Measurements from ENCODE around the gene PRELID3B. TPM values are rescaled to one million over a fixed set of nuclear protein-coding genes. Genes with fewer than 3 reads are reported as not detected.
A peak's percentile ranks its signal among the peaks of the same experiment; 100 is the strongest.

Gene PRELID3B
- total and polyA plus RNA-seq, 10 of the 15 experiments (the other 5 are each of a cell fraction or from before 2014, with no cell fraction given), result 72.5 to 151 (median 124) TPM

GRCh38 chr20:59063358-59064213 is 21.0 kb upstream of the PRELID3B start:
- no peaks in the 10 kb centered on the region; a peak in 2 of 4 replicates for H3K27me3 ChIP-seq (replicated peaks in 1 of 2; ENCODE audit: control insufficient read depth in 2 of 2, insufficient read depth in 2 of 2, low read length in 1 of 2)
- RAD21 ChIA-PET (ENCODE audit: unreplicated experiment), result no interaction called here
- no peak for FAIRE-seq
- H4K20me1 ChIP-seq (ENCODE audit: control insufficient read depth, insufficient read depth), result no peaks in the 10 kb centered on the region
- intact Hi-C loops (cut with micrococcal nuclease; ENCODE audit: unreplicated experiment), result no loop called here
- no peaks in the 10 kb centered on the region for H3K4me1 ChIP-seq (ENCODE audit: control insufficient read depth, insufficient read depth, low read length)
- no peak overlapping the region for H2AFZ ChIP-seq (ENCODE audit: control insufficient read depth, low read depth, low read length)
- ATAC-seq, result no peak
- POLR2A ChIA-PET, result no interaction called here
- BruUV-seq (replicated peaks), result no TSS peak
- H3K4me2 ChIP-seq (ENCODE audit: control insufficient read depth, insufficient read depth), result no peak overlapping the region
- H3K79me2 ChIP-seq (ENCODE audit: control insufficient read depth, insufficient read depth, low read length), result no peaks in the 10 kb centered on the region
- 56% methylated on average over 22 of the region's 22 CpGs for WGBS (ENCODE audit: insufficient coverage, insufficient replicate concordance, low lambda C conversion rate, missing lambda C conversion rate)
- H3K4me3 ChIP-seq, result no peak overlapping the region
- DNase-seq (ENCODE audit: low read depth, low spot score), result no peak
- CTCF ChIA-PET, result no interaction called here
- in situ Hi-C loops (cut with MboI), result no loop called here
- H3K27ac ChIP-seq (ENCODE audit: control insufficient read depth, insufficient read depth), result no peak overlapping the region
- SMC1A ChIA-PET (ENCODE audit: uncharacterized antibody, unreplicated experiment), result interaction anchor here (1.0 kb wide), 1 partner anchor 10 kb away, joined by 3 read pairs; no protein-coding TSS in a partner anchor
- no peaks in the 10 kb centered on the region for H3K9me3 ChIP-seq (replicated peaks; ENCODE audit: control insufficient read depth, insufficient read depth, low read length)
- no peak overlapping the region for H3K9ac ChIP-seq (ENCODE audit: control insufficient read depth, insufficient read depth, low read length)
- no peaks in the 10 kb centered on the region for H3K36me3 ChIP-seq (ENCODE audit: control insufficient read depth in 2 of 2, insufficient read depth in 2 of 2, low read length in 1 of 2)
- 0 out of 2 replicates have a peak, but pooled peaks have one; percentile 21 for TF ChIP-seq ATF7 (IDR thresholded peaks at IDR 0.05; ENCODE audit: low read depth)
- TF ChIP-seq ZNF217 (IDR thresholded peaks at IDR 0.05), result no peak

GRCh38 chr20:59062081-59062480 is 19.5 kb upstream of the PRELID3B start:
- ATAC-seq (no peak), DNase-seq (ENCODE audit: low read depth, low spot score) (no peak), FAIRE-seq (no peak)
- Histone ChIP-seq H2AFZ (ENCODE audit: control insufficient read depth, low read depth, low read length) (no peak overlapping the region), H3K9me3 (replicated peaks; ENCODE audit: control insufficient read depth, insufficient read depth, low read length) (no peaks in the 10 kb centered on the region), H4K20me1 (ENCODE audit: control insufficient read depth, insufficient read depth) (no peaks in the 10 kb centered on the region), H3K4me2 (ENCODE audit: control insufficient read depth, insufficient read depth) (no peak overlapping the region), H3K79me2 (ENCODE audit: control insufficient read depth, insufficient read depth, low read length) (no peaks in the 10 kb centered on the region), H3K27me3 (replicated peaks in 1 of 2; ENCODE audit: control insufficient read depth in 2 of 2, insufficient read depth in 2 of 2, low read length in 1 of 2) (no peaks in the 10 kb centered on the region; a peak in 1 of 4 replicates), H3K27ac (ENCODE audit: control insufficient read depth, insufficient read depth) (no peak overlapping the region), H3K36me3 (ENCODE audit: control insufficient read depth in 2 of 2, insufficient read depth in 2 of 2, low read length in 1 of 2) (no peaks in the 10 kb centered on the region), H3K4me3 (no peak overlapping the region), H3K9ac (ENCODE audit: control insufficient read depth, insufficient read depth, low read length) (no peak overlapping the region), H3K4me1 (ENCODE audit: control insufficient read depth, insufficient read depth, low read length) (no peaks in the 10 kb centered on the region)
- WGBS (ENCODE audit: insufficient coverage, insufficient replicate concordance, low lambda C conversion rate, missing lambda C conversion rate), result 34% methylated on average over 4 of the region's 4 CpGs
- TF ChIP-seq CREM (IDR thresholded peaks at IDR 0.05; ENCODE audit: low read depth) (no peak), REST (IDR thresholded peaks at IDR 0.05; ENCODE audit: low read depth, low read length) (peak; percentile 43; the same call in 1 of the 2 replicates)
- ChIA-PET SMC1A (ENCODE audit: uncharacterized antibody, unreplicated experiment) (no interaction called here), POLR2A (no interaction called here), CTCF (no interaction called here), RAD21 (ENCODE audit: unreplicated experiment) (no interaction called here)
- intact Hi-C loops (cut with micrococcal nuclease; ENCODE audit: unreplicated experiment) (no loop called here), in situ Hi-C loops (cut with MboI) (no loop called here)
- BruUV-seq (replicated peaks), result no TSS peak
